GM19043 (cell line): ENCODE results near the gene SMS.

Source experiments
- ATAC-seq: cut with Tn5 transposase; IDR thresholded peaks from one replicate; pipeline ENCODE4 v1.9.1; 2021; ENCODE audit warnings: low read depth; ENCODE audit not compliant: unreplicated experiment

Gene SMS

GRCh38 chrX:21940356-21940829 lies at the start of gene SMS:
SMS (plus strand) TSS chrX:21940709; CDS start chrX:21940825, 116 bp downstream.
- ATAC-seq: peak; percentile 58

- no peak for ATAC-seq
Observed at GRCh38 chrX:21905313-21905712, 35.2 kb upstream of the SMS start.

GRCh38 chrX:21905953-21906352 lies 34.6 kb upstream of the SMS start:
- no peak for ATAC-seq

- no peak for ATAC-seq
Observed at GRCh38 chrX:21907260-21907659, 33.2 kb upstream of the SMS start.

GRCh38 chrX:21911481-21911880 lies 29.0 kb upstream of the SMS start:
- ATAC-seq: no peak

GRCh38 chrX:21912220-21912619 lies 28.3 kb upstream of the SMS start:
- no peak for ATAC-seq

- ATAC-seq: no peak
Observed at GRCh38 chrX:21912989-21913388, 27.5 kb upstream of the SMS start.

- no peak for ATAC-seq
Observed at GRCh38 chrX:21926116-21926515, 14.4 kb upstream of the SMS start.

- peak; percentile 68 for ATAC-seq
Observed at GRCh38 chrX:21926527-21927278, 13.8 kb upstream of the SMS start.

- no peak for ATAC-seq
Observed at GRCh38 chrX:21929209-21929608, 11.3 kb upstream of the SMS start.

GRCh38 chrX:21930986-21931385 lies 9.5 kb upstream of the SMS start:
- no peak for ATAC-seq

GRCh38 chrX:21932292-21933002 lies 8.1 kb upstream of the SMS start:
- ATAC-seq: no peak

GRCh38 chrX:21933077-21933476 lies 7.4 kb upstream of the SMS start:
- no peak for ATAC-seq

GRCh38 chrX:21934414-21934813 lies 6.1 kb upstream of the SMS start:
- ATAC-seq: no peak

- ATAC-seq: no peak
Observed at GRCh38 chrX:21939906-21940305, 603 bp upstream of the SMS start.

- ATAC-seq: no peak
Observed at GRCh38 chrX:21943460-21944135, 3.1 kb downstream of the SMS start.

GRCh38 chrX:21944136-21944615 lies 3.7 kb downstream of the SMS start:
- no peak for ATAC-seq

GRCh38 chrX:21946925-21947641 lies 6.6 kb downstream of the SMS start:
- no peak for ATAC-seq

- ATAC-seq: no peak
Observed at GRCh38 chrX:21947671-21948070, 7.2 kb downstream of the SMS start.

GRCh38 chrX:21948897-21949578 lies 8.5 kb downstream of the SMS start:
- no peak for ATAC-seq
